K562 treated with DMSO at 1 percent for 4 hours (cell line): ENCODE measurements around the gene FOXI3. TPM values are rescaled to one million over a fixed set of nuclear protein-coding genes. Genes with fewer than 3 reads are reported as not detected.

ENCODE experiments used
- total RNA-seq: library from RNA; unstranded; fragments of 300-600 nt; gene quantifications from 2 replicates; pipeline ENCODE4 v1.2.3, GENCODE V29; 2022; ENCODE audit not compliant: insufficient read depth

The FOXI3 gene
- total RNA-seq = not detected in 2 replicates

DNA sequence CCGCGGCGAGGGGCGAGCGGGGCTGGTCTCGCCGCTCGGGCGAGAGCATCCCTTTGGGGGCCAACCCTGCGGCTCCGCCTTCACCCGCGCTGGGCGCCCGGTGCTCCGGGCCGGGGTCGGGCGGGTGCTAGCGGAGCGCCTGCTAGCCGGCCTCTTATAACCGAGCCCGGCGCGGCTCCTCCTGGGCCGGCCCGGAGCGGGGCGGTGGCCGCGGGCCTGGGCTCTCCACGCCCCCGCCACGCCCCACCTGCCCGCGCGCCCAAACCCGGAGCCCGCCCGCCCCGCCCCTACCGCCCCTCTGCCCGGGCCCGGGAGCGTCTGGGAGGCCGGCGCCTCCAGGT is at the start of gene FOXI3:
FOXI3 (minus strand) TSS at position 129 of the 341 bp plus-strand sequence. CDS start 158 bp downstream, outside the sequence.

Other genes with a start within 250 kb of the FOXI3 start
- 5.0 and 14.8 TPM in 2 replicates for gene EIF2AK3, start 174.8 kb upstream of the FOXI3 start, total RNA-seq
- 12.5 and 14.5 TPM in 2 replicates for gene RPIA, start 239.0 kb upstream of the FOXI3 start, total RNA-seq